ENCODE measurements around the gene FUT8.

GRCh38 chr14:65423982-65424381 is 11.5 kb downstream of the FUT8 start:
- TF ChIP-seq ZNF274 (IDR thresholded peaks at IDR 0.05; ENCODE audit: low read depth, low read length), result no peak
- TF ChIP-seq YY1 (IDR thresholded peaks at IDR 0.05; ENCODE audit: insufficient read depth, insufficient read length), result no peak
- TF ChIP-seq SUZ12 (IDR thresholded peaks at IDR 0.05; ENCODE audit: extremely low read depth, insufficient read depth, insufficient read length), result no peak
